Right cardiac atrium (tissue), 5 donors: Measurements from ENCODE around the gene XPR1. TPM values are rescaled to one million over a fixed set of nuclear protein-coding genes. Genes with fewer than 3 reads are reported as not detected.

Experiments
- ATAC-seq, 2 donors: fragments of 200-7000 bp; cut with Tn5 transposase; one replicate each; pipeline versions ENCODE4 v1.8.0 to v1.9.1; 2020; ENCODE audit warnings: moderate library complexity in 2 of 2, mild to moderate bottlenecking in 1 of 2
- DNase-seq, 3 donors: peaks; one replicate each; pipeline ENCODE4 v3.0.0-alpha.2; 2020
- H3K27ac ChIP-seq: one replicate; pipeline ENCODE4 v1.5.1; 2013; ENCODE audit warnings: mild to moderate bottlenecking, low read length, control low read depth, moderate library complexity
- H3K27me3 ChIP-seq: one replicate; pipeline ENCODE4 v1.6.1; 2013; ENCODE audit not compliant: control insufficient read depth, insufficient read depth
- H3K4me1 ChIP-seq: one replicate; pipeline ENCODE4 v1.6.1; 2013; ENCODE audit warnings: low read length; ENCODE audit not compliant: control insufficient read depth, insufficient read depth
- H3K4me3 ChIP-seq: one replicate; pipeline ENCODE4 v1.5.1; 2013; ENCODE audit warnings: low read length, control low read depth
- H3K9me3 ChIP-seq: one replicate; pipeline ENCODE4 v1.6.1; 2013; ENCODE audit warnings: low read length; ENCODE audit not compliant: control insufficient read depth
- WGBS: extraction: QIAGEN DNeasy Blood & Tissue Kit; methylation state at CpG from one replicate; pipeline ENCODE4 v1.1.7; 2013; 5-methylcytosine and 5-hydroxymethylcytosine counted together
- intact Hi-C, 4 donors: fragments of 100-400 bp; cut with DNase I; formaldehyde crosslinking; loops; one replicate each; pipeline versions ENCODE4 v1.11.0 to v1.14.0; 2022 to 2023
- polyA plus RNA-seq: library from polyadenylated mRNA; stranded (reverse); fragments of 200-250 nt; gene quantifications from one replicate; pipeline ENCODE4 v1.2.3, GENCODE V29; 2013
- total RNA-seq, 4 donors: library from RNA; stranded (reverse); fragmentation: NEBNext Ultra II Directional; extraction: Animal tissue kit (Norgen Biotek cat#: 25700); gene quantifications; one replicate each; pipeline ENCODE4 v1.2.1, GENCODE V29; 2021
- donor health status: healthy with polysubstance abuse.
- donor health status: DM: no; HTN: yes; CAD: no.
- donor health status: DM: no; HTN: no; CAD: no.
- donor health status: DM: no; HTN: yes; CAD: no; lungs with severe emphysema.
- donor health status: DM: yes; HTN: yes; CAD: no.

Gene XPR1
- total and polyA plus RNA-seq, 5 donors, result 10.7 to 33.4 (median 31.4) TPM

DNA sequence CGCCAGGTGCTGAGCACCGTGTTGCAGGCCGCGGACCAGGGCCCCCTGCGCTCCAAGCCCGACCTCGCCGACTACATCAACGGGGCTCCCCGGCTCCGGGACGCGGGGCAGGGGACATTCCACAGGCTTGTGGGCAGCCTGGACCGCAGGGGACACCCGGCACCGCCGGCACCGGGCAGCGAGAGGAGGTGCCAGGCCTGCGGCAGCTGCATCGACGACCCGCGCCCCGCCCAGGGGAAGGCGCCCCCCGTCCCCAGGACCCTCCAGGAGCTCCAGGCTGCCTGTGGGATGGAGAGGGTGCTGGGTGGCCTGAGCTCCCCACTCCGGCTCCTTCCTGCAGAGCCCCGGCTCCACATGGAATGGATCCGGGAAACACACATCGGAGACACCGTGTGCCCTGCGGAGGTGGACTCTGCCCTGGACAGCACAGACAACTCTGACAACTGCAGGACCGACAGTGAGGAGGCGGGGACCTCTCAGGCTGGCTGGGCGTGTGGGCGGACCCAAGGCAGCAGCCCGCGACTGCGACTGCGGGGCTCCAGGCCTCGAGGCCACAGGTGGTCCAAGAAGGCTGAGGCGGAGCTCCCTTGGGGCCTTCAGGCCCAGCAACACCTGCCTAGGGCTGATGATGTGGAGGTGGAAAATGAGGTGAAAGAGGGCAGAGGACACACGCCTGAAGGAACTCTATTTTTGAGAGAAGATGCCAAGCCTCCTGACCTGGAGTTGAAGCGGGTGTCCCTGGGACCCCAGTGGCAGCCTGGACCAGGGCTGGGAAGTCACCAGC is 303.7 kb downstream of the XPR1 start:
- Histone ChIP-seq H3K4me3 (no peak overlapping the region), H3K27me3 (no peaks in the 10 kb centered on the region), H3K27ac (no peak overlapping the region), H3K4me1 (no peaks in the 10 kb centered on the region), H3K9me3 (no peaks in the 10 kb centered on the region)
- peak in 1 of 2 donors; percentile 16 for ATAC-seq
- intact Hi-C loops, result no loop called here
- 81% methylated on average over 45 of the region's 45 CpGs for WGBS
- DNase-seq, result peak in 1 of 3 donors; percentile 40

DNA sequence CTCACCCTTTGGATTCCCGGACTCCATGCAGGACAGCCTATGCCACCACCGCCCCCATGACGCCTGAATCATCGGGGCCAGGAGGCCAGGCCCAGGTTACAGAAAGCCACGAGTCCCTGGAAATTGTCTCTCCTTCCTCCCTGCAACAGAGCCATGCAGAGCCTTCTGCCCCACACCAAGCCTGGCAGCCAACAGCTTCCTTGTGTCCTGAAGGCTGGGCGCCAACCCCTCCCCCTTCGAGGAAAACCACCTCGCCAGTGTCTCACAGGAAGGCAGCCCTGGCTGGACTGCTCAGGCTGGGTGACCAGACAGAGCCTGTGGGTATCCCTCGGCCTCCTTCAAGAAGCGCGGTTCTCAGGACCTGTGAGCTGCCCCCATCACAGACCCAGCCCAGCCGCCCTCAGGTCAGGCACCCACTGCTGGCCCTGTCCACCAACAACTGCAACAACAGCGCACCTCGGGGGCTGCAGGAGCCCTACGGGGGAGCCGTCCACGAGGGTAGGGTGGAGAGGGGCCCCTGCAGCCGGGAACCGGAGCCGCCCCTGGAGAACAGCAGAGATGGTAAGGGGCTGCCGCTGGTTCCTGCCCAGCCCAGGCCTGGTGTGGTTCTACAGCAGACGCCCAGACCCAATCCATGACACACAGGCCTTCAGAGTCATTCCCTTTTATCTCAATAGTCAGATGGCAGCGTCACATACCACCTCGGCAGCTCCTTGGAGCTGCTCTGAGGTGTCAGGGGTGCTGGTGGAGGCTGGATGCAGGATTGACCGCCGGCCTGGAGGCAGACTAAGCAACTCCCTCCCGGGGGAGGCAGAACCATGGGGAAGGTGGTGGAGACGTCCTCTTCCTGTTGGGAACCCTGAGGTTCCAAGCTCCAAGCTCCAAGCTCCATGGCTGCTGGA is 304.5 kb downstream of the XPR1 start:
- no peak for ATAC-seq
- intact Hi-C loops, result no loop called here
- peak in 1 of 3 donors; percentile 40 for DNase-seq
- H3K27ac ChIP-seq, result no peak overlapping the region
- no peak overlapping the region for H3K4me3 ChIP-seq
- 87% methylated on average over 28 of the region's 28 CpGs for WGBS
- no peaks in the 10 kb centered on the region for H3K9me3 ChIP-seq
- H3K4me1 ChIP-seq, result no peaks in the 10 kb centered on the region
- H3K27me3 ChIP-seq, result no peaks in the 10 kb centered on the region

DNA sequence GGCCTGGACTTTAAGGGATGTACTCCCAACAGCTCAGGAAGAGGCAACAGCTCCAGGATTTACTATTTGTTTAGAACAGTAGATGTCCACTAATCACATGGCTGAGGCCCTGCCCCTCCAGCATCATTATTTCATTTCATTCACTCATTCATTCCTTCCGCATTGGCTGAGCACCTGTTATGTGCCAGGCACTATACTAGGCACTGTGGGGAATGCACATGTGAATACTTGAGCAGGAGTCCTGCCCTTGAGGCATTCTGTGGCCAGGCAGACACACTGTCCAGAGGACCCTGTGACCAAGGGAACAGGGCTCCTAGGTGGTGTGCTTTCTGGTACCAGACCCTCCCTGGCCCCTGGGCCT is 305.2 kb downstream of the XPR1 start:
- 59% methylated on average over 1 of the region's 1 CpG for WGBS
- Histone ChIP-seq H3K4me1 (no peaks in the 10 kb centered on the region), H3K4me3 (no peak overlapping the region), H3K9me3 (no peaks in the 10 kb centered on the region), H3K27ac (no peak overlapping the region), H3K27me3 (no peaks in the 10 kb centered on the region)
- intact Hi-C loops, result no loop called here
- no peak for DNase-seq
- ATAC-seq, result no peak

DNA sequence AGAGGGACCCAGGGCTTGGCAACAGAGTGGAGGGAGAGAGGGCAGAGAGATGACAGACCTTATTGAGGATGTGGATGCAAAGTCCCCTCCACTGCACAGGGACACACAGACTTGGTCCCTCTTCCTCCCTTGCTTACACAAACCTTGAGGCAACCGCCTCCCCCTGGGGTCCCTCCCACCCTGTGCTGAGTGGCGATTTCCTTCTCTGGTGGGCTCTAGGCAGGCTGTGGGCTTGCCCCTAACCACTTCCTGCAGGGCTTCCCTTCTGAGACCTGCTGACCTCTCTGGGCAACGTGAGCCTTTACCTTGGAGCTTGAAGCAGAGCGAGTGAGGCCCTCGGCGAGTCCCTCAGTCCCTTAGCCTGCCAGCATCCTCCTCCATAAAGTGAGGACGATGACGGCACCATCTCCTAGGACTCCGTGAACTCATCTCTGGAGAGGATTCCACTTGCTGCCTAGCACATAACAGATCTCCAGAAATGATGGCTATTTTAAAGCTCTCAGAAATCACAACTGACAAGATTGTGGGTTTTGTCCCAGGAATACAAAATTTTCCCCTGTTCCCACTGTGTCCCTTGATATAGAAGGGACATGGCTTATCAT is 305.9 kb downstream of the XPR1 start:
- no peaks in the 10 kb centered on the region for H3K27me3 ChIP-seq
- intact Hi-C loops, result no loop called here
- DNase-seq, result no peak
- ATAC-seq, result no peak
- no peaks in the 10 kb centered on the region for H3K9me3 ChIP-seq
- H3K27ac ChIP-seq, result no peak overlapping the region
- H3K4me1 ChIP-seq, result no peaks in the 10 kb centered on the region
- WGBS, result 79% methylated on average over 9 of the region's 9 CpGs
- H3K4me3 ChIP-seq, result no peak overlapping the region

DNA sequence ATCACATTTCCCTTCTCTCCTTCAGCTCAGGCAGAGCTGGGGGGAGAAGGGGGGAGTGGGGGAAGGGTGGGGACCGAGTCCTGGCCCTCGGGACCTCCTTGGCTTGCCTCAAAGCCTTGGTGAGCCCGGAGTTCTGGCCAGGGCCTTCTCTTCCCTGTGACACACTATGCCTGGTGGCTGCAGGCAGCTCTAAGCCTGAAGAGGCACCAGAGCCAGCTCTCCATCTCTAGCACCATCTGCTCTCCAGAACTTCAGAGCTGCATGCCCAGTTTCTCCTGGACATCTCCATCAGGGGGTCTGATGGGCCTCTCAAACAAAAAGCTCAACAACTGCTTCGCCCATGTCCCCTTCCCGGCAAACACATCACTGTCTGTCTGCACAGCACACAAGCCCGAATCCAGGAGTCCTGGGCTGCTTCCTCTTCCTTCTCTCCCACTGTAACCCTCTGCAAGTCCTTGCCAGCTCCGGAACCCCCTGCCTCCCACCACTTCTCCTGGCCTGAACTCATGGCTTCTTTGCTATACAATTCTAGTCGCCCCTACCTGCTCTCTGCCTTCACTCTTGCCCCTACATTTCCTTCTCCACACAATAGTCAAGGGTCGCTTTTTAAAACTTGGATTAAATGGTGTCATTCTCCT is 307.4 kb downstream of the XPR1 start:
- no peaks in the 10 kb centered on the region for H3K9me3 ChIP-seq
- no peak overlapping the region for H3K4me3 ChIP-seq
- intact Hi-C loops, result no loop called here
- ATAC-seq, result no peak
- H3K4me1 ChIP-seq, result no peaks in the 10 kb centered on the region
- 72% methylated on average over 9 of the region's 9 CpGs for WGBS
- no peak for DNase-seq
- H3K27ac ChIP-seq, result no peak overlapping the region
- no peaks in the 10 kb centered on the region for H3K27me3 ChIP-seq

DNA sequence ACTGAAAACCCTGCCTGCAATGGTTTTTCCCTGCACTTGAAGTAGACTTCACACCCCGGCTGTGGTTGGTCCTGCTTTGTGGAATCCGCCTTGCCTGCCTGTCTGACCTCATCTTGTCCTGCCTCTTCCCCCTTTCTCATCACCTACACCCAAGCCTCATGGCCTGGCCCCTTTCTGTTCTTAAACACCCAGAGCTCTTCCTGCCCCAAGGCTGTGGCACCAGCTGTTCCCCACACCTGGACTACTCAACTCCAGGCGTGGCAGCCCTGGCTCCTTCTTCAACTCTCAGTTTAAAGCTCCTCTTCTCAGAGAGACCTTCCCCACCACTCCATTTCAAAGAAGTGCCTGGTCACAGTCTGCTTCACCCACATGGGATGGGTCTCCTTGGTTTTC is 307.9 kb downstream of the XPR1 start:
- Histone ChIP-seq H3K4me1 (no peaks in the 10 kb centered on the region), H3K27ac (no peak overlapping the region), H3K27me3 (no peaks in the 10 kb centered on the region), H3K4me3 (no peak overlapping the region), H3K9me3 (no peaks in the 10 kb centered on the region)
- no peak for DNase-seq
- ATAC-seq, result no peak
- intact Hi-C loops, result no loop called here
- 93% methylated on average over 3 of the region's 3 CpGs for WGBS

Other genes starting within 250 kb of the XPR1 start
- gene ACBD6, start 129.4 kb upstream of the XPR1 start, total RNA-seq, result 10 to 100 TPM; 22.1 to 24.8 (median 23.5) TPM
- 28.9 TPM for gene ACBD6, start 129.4 kb upstream of the XPR1 start, polyA plus RNA-seq
- under 1 TPM; 0.39 to 0.69 (median 0.43) TPM for gene OVAAL, start 73.1 kb upstream of the XPR1 start, total RNA-seq
- 1.7 TPM for gene OVAAL, start 73.1 kb upstream of the XPR1 start, polyA plus RNA-seq